ENCODE data around the gene ASIC3.

The ASIC3 gene

GRCh38 chr7:151091431-151091830, 43.1 kb downstream of the ASIC3 start:
- TF ChIP-seq CTCF (IDR thresholded peaks at IDR 0.05; ENCODE audit: unreplicated experiment in 3 of 3) = peak in 2 of 3 experiments; percentile 16 to 35
- H3K27me3 Mint-ChIP-seq (ENCODE audit: low read depth) = peaks cover 4% of the 10 kb centered on the region
- no peaks in the 10 kb centered on the region for H3K36me3 Mint-ChIP-seq (ENCODE audit: low read depth)
- no peak overlapping the region for H3K27ac Mint-ChIP-seq
- H3K4me1 Mint-ChIP-seq = peaks cover 27% of the 10 kb centered on the region
- H3K9me3 Mint-ChIP-seq = no peaks in the 10 kb centered on the region
- H3K4me3 Mint-ChIP-seq = no peak overlapping the region

GRCh38 chr7:151091988-151092387, 43.7 kb downstream of the ASIC3 start:
- H3K9me3 Mint-ChIP-seq = no peaks in the 10 kb centered on the region
- peaks cover 27% of the 10 kb centered on the region for H3K4me1 Mint-ChIP-seq
- peaks cover 4% of the 10 kb centered on the region for H3K27me3 Mint-ChIP-seq (ENCODE audit: low read depth)
- TF ChIP-seq CTCF (IDR thresholded peaks at IDR 0.05; ENCODE audit: unreplicated experiment in 3 of 3) = no peak
- no peak overlapping the region for H3K4me3 Mint-ChIP-seq
- no peaks in the 10 kb centered on the region for H3K36me3 Mint-ChIP-seq (ENCODE audit: low read depth)
- H3K27ac Mint-ChIP-seq = no peak overlapping the region

- no peaks in the 10 kb centered on the region for H3K36me3 Mint-ChIP-seq (ENCODE audit: low read depth)
- H3K27ac Mint-ChIP-seq = no peak overlapping the region
- peaks cover 20% of the 10 kb centered on the region for H3K4me1 Mint-ChIP-seq
- H3K9me3 Mint-ChIP-seq = no peaks in the 10 kb centered on the region
- no peak overlapping the region for H3K4me3 Mint-ChIP-seq
- H3K27me3 Mint-ChIP-seq (ENCODE audit: low read depth) = peaks cover 4% of the 10 kb centered on the region
- TF ChIP-seq CTCF (IDR thresholded peaks at IDR 0.05; ENCODE audit: unreplicated experiment in 3 of 3) = no peak
These were observed 45.4 kb downstream of the ASIC3 start for GRCh38 chr7:151093748-151094147.

GRCh38 chr7:151094675-151095074, 46.3 kb downstream of the ASIC3 start:
- no peak overlapping the region for H3K4me3 Mint-ChIP-seq
- H3K27ac Mint-ChIP-seq = no peak overlapping the region
- TF ChIP-seq CTCF (IDR thresholded peaks at IDR 0.05; ENCODE audit: unreplicated experiment in 3 of 3) = no peak
- H3K27me3 Mint-ChIP-seq (ENCODE audit: low read depth) = peaks cover 4% of the 10 kb centered on the region
- no peaks in the 10 kb centered on the region for H3K36me3 Mint-ChIP-seq (ENCODE audit: low read depth)
- H3K9me3 Mint-ChIP-seq = no peaks in the 10 kb centered on the region
- H3K4me1 Mint-ChIP-seq = peaks cover 11% of the 10 kb centered on the region

GRCh38 chr7:151095123-151095797, 46.9 kb downstream of the ASIC3 start:
- H3K36me3 Mint-ChIP-seq (ENCODE audit: low read depth) = no peaks in the 10 kb centered on the region
- H3K4me3 Mint-ChIP-seq = no peak overlapping the region
- H3K27ac Mint-ChIP-seq = no peak overlapping the region
- H3K27me3 Mint-ChIP-seq (ENCODE audit: low read depth) = peaks cover 4% of the 10 kb centered on the region
- no peak for TF ChIP-seq CTCF (IDR thresholded peaks at IDR 0.05; ENCODE audit: unreplicated experiment in 3 of 3)
- H3K9me3 Mint-ChIP-seq = no peaks in the 10 kb centered on the region
- peaks cover 8% of the 10 kb centered on the region for H3K4me1 Mint-ChIP-seq

GRCh38 chr7:151095828-151096475, 47.6 kb downstream of the ASIC3 start:
- peaks cover 8% of the 10 kb centered on the region for H3K4me1 Mint-ChIP-seq
- peaks cover 4% of the 10 kb centered on the region for H3K27me3 Mint-ChIP-seq (ENCODE audit: low read depth)
- no peak for TF ChIP-seq CTCF (IDR thresholded peaks at IDR 0.05; ENCODE audit: unreplicated experiment in 3 of 3)
- H3K27ac Mint-ChIP-seq = no peak overlapping the region
- H3K36me3 Mint-ChIP-seq (ENCODE audit: low read depth) = no peaks in the 10 kb centered on the region
- no peak overlapping the region for H3K4me3 Mint-ChIP-seq
- no peaks in the 10 kb centered on the region for H3K9me3 Mint-ChIP-seq
